Neural cell (in vitro differentiated cells): ENCODE measurements around the gene PPP1CB. TPM values are rescaled to one million over a fixed set of nuclear protein-coding genes. Genes with fewer than 3 reads are reported as not detected.

Experiments
- H2AFZ ChIP-seq: fragments of 200-600, 300-800 bp; sonication (generic), shearing (Covaris generic); 2 replicates; pipeline ENCODE4 v1.6.0; 2014; ENCODE audit warnings: low read depth, mild to moderate bottlenecking, antibody characterized with exemption, low read length, moderate library complexity
- H3F3A ChIP-seq: fragments of 200-600 bp; shearing (Covaris generic); 2 replicates; pipeline ENCODE4 v1.6.1; 2016; ENCODE audit warnings: mild to moderate bottlenecking, moderate library complexity, mixed read lengths, antibody characterized with exemption, low read length; ENCODE audit not compliant: insufficient read depth, poor library complexity, severe bottlenecking
- H3K27ac ChIP-seq: fragments of 200-600, 300-800 bp; sonication (generic), shearing (Covaris generic); 2 replicates; pipeline ENCODE4 v1.5.1; 2014; ENCODE audit warnings: mild to moderate bottlenecking, low read length, moderate library complexity
- H3K27me3 ChIP-seq: fragments of 300-800, 200-600 bp; sonication (generic), shearing (Covaris generic); 2 replicates; pipeline ENCODE4 v1.6.0; 2014; ENCODE audit warnings: mild to moderate bottlenecking, low read depth, low read length, moderate library complexity; ENCODE audit not compliant: insufficient read depth
- H3K36me3 ChIP-seq: fragments of 300-800, 200-600 bp; sonication (generic), shearing (Covaris generic); 2 replicates; pipeline ENCODE4 v1.5.1; 2014; ENCODE audit warnings: mild to moderate bottlenecking, antibody characterized with exemption, low read length, moderate library complexity; ENCODE audit not compliant: insufficient read depth
- H3K4me2 ChIP-seq: fragments of 300-800, 200-600 bp; sonication (generic), shearing (Covaris generic); 2 replicates; pipeline ENCODE4 v1.6.0; 2014; ENCODE audit warnings: mild to moderate bottlenecking, low read length
- H3K4me3 ChIP-seq: fragments of 300-800, 200-600 bp; sonication (generic), shearing (Covaris generic); 2 replicates; pipeline ENCODE4 v1.5.1; 2014; ENCODE audit warnings: mild to moderate bottlenecking, low read length, moderate library complexity
- H3K79me2 ChIP-seq: fragments of 200-600 bp; shearing (Covaris generic); replicated peaks from 2 replicates; pipeline ENCODE4 v1.6.0; 2014; ENCODE audit warnings: mild to moderate bottlenecking, low read length, moderate library complexity; ENCODE audit not compliant: insufficient read depth
- H3K9ac ChIP-seq: fragments of 300-800, 200-600 bp; sonication (generic), shearing (Covaris generic); 2 replicates; pipeline ENCODE4 v1.6.1; 2016; ENCODE audit warnings: mild to moderate bottlenecking, low read length, mixed read lengths
- H3K9me2 ChIP-seq: fragments of 200-600 bp; shearing (Covaris generic); 2 replicates; pipeline ENCODE4 v1.6.1; 2016; ENCODE audit warnings: mild to moderate bottlenecking, low read length, mixed read lengths; ENCODE audit not compliant: insufficient read depth
- H3K9me3 ChIP-seq: fragments of 200-600, 300-800 bp; sonication (generic), shearing (Covaris generic); 2 replicates; pipeline ENCODE4 v1.6.1; 2016; ENCODE audit warnings: mild to moderate bottlenecking, mixed run types, low read length, moderate library complexity, mixed read lengths
- H4K20me1 ChIP-seq: fragments of 200-600 bp; shearing (Covaris generic); 2 replicates; pipeline ENCODE4 v1.6.1; 2016; ENCODE audit warnings: mild to moderate bottlenecking, mixed run types; ENCODE audit not compliant: insufficient read depth
- EP300 ChIP-seq: fragments of 450-650 bp; conservative IDR thresholded peaks from 2 replicates; pipeline ENCODE4 v1.6.1; 2014; ENCODE audit warnings: antibody characterized with exemption, mild to moderate bottlenecking, moderate library complexity; ENCODE audit not compliant: poor library complexity, severe bottlenecking
- EZH2 ChIP-seq: fragments of 200-600, 300-800 bp; shearing (Covaris generic), sonication (generic); IDR thresholded peaks from 2 replicates; pipeline ENCODE4 v1.6.1; 2014; ENCODE audit warnings: antibody characterized with exemption, low read length, borderline replicate concordance, mild to moderate bottlenecking; ENCODE audit not compliant: insufficient read depth, poor library complexity, severe bottlenecking
- MXI1 ChIP-seq: fragments of 450-650 bp; conservative IDR thresholded peaks from 2 replicates; pipeline ENCODE4 v1.6.1; 2014; ENCODE audit warnings: antibody characterized with exemption, mild to moderate bottlenecking; ENCODE audit not compliant: poor library complexity, severe bottlenecking
- POLR2AphosphoS5 ChIP-seq: IDR thresholded peaks from 2 replicates; pipeline ENCODE4 v1.6.1; 2012
- RAD21 ChIP-seq: fragments of 450-650 bp; conservative IDR thresholded peaks from 2 replicates; pipeline ENCODE4 v1.6.1; 2014; ENCODE audit warnings: antibody characterized with exemption, mild to moderate bottlenecking, moderate library complexity
- SMC3 ChIP-seq: fragments of 450-650 bp; conservative IDR thresholded peaks from 2 replicates; pipeline ENCODE4 v1.6.1; 2014; ENCODE audit warnings: antibody characterized with exemption, mild to moderate bottlenecking, moderate library complexity; ENCODE audit not compliant: poor library complexity
- TAF1 ChIP-seq: IDR thresholded peaks from 2 replicates; pipeline ENCODE4 v1.6.1; 2012; ENCODE audit warnings: low read depth
- polyA plus RNA-seq: library from polyadenylated mRNA; depleted of rRNA; stranded (reverse); fragments of >200 nt; gene quantifications from 2 replicates; pipeline ENCODE4 v1.2.3, GENCODE V29; 2014
- TF ChIP-seq, protein P1 (sequence below): fragments of 450-650 bp; IDR thresholded peaks from 2 replicates; pipeline ENCODE4 v1.5.1; 2014; ENCODE audit warnings: antibody characterized with exemption, mild to moderate bottlenecking, moderate library complexity; ENCODE audit not compliant: poor library complexity, severe bottlenecking
- TF ChIP-seq, protein P2 (sequence below): IDR thresholded peaks from 2 replicates; pipeline ENCODE4 v1.6.1; 2012; ENCODE audit warnings: borderline replicate concordance

PPP1CB gene
- polyA plus RNA-seq, 1 donor from 2014 or later = 239 TPM

DNA sequence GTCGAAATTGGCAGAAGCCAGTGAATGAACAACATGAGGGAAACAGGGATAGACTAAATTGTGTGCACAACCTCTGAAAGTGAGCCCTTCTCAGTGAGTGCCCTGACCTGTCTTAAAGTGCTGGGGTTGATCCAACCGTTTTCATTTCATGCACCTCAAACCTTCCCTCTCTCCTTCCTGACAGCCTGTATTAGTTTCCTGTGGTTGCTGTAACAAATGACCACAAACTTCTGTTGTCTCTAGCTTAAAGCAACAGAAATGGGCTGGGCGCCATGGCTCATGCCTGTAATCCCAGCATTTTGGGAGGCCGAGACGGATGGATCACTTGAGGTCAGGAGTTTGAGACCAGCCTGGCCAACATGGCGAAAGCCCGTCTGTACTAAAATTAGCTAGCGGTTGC, 48.8 kb upstream of the PPP1CB start:
- H3K9me3 ChIP-seq = no peaks in the 10 kb centered on the region
- no peaks in the 10 kb centered on the region for H4K20me1 ChIP-seq
- TF ChIP-seq POLR2AphosphoS5 (no peak), RAD21 (no peak), EP300 (no peak), SMC3 (no peak), MXI1 (no peak), EZH2 (no peak), TAF1 (no peak)
- TF ChIP-seq, protein P1, sequence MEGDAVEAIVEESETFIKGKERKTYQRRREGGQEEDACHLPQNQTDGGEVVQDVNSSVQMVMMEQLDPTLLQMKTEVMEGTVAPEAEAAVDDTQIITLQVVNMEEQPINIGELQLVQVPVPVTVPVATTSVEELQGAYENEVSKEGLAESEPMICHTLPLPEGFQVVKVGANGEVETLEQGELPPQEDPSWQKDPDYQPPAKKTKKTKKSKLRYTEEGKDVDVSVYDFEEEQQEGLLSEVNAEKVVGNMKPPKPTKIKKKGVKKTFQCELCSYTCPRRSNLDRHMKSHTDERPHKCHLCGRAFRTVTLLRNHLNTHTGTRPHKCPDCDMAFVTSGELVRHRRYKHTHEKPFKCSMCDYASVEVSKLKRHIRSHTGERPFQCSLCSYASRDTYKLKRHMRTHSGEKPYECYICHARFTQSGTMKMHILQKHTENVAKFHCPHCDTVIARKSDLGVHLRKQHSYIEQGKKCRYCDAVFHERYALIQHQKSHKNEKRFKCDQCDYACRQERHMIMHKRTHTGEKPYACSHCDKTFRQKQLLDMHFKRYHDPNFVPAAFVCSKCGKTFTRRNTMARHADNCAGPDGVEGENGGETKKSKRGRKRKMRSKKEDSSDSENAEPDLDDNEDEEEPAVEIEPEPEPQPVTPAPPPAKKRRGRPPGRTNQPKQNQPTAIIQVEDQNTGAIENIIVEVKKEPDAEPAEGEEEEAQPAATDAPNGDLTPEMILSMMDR = no peak
- TF ChIP-seq, protein P2, sequence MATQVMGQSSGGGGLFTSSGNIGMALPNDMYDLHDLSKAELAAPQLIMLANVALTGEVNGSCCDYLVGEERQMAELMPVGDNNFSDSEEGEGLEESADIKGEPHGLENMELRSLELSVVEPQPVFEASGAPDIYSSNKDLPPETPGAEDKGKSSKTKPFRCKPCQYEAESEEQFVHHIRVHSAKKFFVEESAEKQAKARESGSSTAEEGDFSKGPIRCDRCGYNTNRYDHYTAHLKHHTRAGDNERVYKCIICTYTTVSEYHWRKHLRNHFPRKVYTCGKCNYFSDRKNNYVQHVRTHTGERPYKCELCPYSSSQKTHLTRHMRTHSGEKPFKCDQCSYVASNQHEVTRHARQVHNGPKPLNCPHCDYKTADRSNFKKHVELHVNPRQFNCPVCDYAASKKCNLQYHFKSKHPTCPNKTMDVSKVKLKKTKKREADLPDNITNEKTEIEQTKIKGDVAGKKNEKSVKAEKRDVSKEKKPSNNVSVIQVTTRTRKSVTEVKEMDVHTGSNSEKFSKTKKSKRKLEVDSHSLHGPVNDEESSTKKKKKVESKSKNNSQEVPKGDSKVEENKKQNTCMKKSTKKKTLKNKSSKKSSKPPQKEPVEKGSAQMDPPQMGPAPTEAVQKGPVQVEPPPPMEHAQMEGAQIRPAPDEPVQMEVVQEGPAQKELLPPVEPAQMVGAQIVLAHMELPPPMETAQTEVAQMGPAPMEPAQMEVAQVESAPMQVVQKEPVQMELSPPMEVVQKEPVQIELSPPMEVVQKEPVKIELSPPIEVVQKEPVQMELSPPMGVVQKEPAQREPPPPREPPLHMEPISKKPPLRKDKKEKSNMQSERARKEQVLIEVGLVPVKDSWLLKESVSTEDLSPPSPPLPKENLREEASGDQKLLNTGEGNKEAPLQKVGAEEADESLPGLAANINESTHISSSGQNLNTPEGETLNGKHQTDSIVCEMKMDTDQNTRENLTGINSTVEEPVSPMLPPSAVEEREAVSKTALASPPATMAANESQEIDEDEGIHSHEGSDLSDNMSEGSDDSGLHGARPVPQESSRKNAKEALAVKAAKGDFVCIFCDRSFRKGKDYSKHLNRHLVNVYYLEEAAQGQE = no peak
- no peaks in the 10 kb centered on the region for H3F3A ChIP-seq
- H3K36me3 ChIP-seq = no peaks in the 10 kb centered on the region
- H3K4me3 ChIP-seq = no peak overlapping the region
- H3K27ac ChIP-seq = no peak overlapping the region
- no peaks in the 10 kb centered on the region for H3K9me2 ChIP-seq
- no peaks in the 10 kb centered on the region for H3K27me3 ChIP-seq
- H3K9ac ChIP-seq = no peak overlapping the region
- H3K79me2 ChIP-seq = no peaks in the 10 kb centered on the region
- no peak overlapping the region for H2AFZ ChIP-seq
- no peak overlapping the region for H3K4me2 ChIP-seq

DNA sequence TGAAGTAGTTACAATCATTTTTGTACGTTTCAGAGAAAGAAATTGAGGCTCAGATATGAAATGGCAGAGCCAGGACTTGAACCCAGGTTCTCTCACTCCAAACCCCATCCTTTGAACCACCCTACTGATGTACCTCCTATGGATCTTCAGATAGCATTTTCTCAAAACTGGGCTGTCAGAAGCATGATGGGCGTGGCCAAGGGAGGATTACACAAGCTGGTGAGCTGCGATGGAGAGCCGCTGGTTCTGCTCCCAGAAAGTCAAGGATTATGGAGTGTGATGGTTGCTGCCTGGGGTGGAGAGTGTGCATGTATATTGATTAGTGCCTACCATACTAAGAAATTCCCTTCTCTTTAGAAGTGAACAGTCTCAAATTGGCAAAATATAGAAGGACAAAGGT, 47.0 kb upstream of the PPP1CB start:
- H3K27ac ChIP-seq = no peak overlapping the region
- H3K4me3 ChIP-seq = no peak overlapping the region
- no peak overlapping the region for H3K4me2 ChIP-seq
- H3K9me2 ChIP-seq = no peaks in the 10 kb centered on the region
- no peaks in the 10 kb centered on the region for H3K79me2 ChIP-seq
- H3K9me3 ChIP-seq = no peaks in the 10 kb centered on the region
- no peaks in the 10 kb centered on the region for H3K27me3 ChIP-seq
- no peaks in the 10 kb centered on the region for H4K20me1 ChIP-seq
- H3K36me3 ChIP-seq = no peaks in the 10 kb centered on the region
- H3K9ac ChIP-seq = no peak overlapping the region
- TF ChIP-seq, protein P1 = no peak
- TF ChIP-seq, protein P2 = no peak
- no peak for TF ChIP-seq RAD21
- TF ChIP-seq EP300 = no peak
- no peak for TF ChIP-seq MXI1
- TF ChIP-seq EZH2 = no peak
- no peak for TF ChIP-seq TAF1
- TF ChIP-seq SMC3 = no peak
- TF ChIP-seq POLR2AphosphoS5 = no peak
- H2AFZ ChIP-seq = no peak overlapping the region
- no peaks in the 10 kb centered on the region for H3F3A ChIP-seq
